Measurements from ENCODE around the gene IPO13. TPM values are rescaled to one million over a fixed set of nuclear protein-coding genes. Genes with fewer than 3 reads are reported as not detected.

Gene IPO13
- total and polyA plus RNA-seq, 2 experiments from 2014 or later, result 26.2 to 28.6 TPM

DNA sequence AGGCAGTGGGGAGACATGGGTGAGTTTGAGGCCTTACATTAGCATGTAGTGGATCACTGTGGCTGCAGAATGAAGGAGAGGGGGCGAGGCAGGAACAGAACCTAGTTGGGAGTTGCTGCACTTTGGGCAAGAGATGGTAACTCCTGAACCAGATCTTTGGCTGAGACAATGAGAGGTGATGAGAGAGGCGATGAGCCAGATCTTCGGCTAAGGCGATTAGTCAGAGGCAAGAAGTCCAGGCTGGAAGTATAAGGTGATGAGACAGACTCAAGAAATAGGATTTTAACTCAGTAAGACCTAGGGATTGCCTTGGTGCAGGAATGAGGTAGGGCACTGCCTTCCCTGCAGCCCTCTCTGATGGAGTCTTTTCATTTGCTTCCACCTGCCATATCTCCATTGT lies 22.2 kb upstream of the IPO13 start:
- TF ChIP-seq CTCF (IDR thresholded peaks at IDR 0.05; ENCODE audit: low read depth, low read length), result no peak
- Histone ChIP-seq H3K27ac (no peak overlapping the region), H3K36me3 (no peaks in the 10 kb centered on the region), H3K4me1 (ENCODE audit: low read depth) (no peaks in the 10 kb centered on the region), H3K4me3 (no peak overlapping the region), H3K9me3 (ENCODE audit: low read depth) (no peaks in the 10 kb centered on the region), H3K27me3 (no peaks in the 10 kb centered on the region)
- DNase-seq (ENCODE audit: low read depth in 1 of 2, low spot score in 1 of 2), result no peak

- H3K36me3 ChIP-seq, result no peaks in the 10 kb centered on the region
- H3K9me3 ChIP-seq (ENCODE audit: low read depth), result no peaks in the 10 kb centered on the region
- H3K27me3 ChIP-seq, result no peaks in the 10 kb centered on the region
- no peak overlapping the region for H3K27ac ChIP-seq
- TF ChIP-seq CTCF (IDR thresholded peaks at IDR 0.05; ENCODE audit: low read depth, low read length), result no peak
- no peak for DNase-seq (ENCODE audit: low read depth in 1 of 2, low spot score in 1 of 2)
- H3K4me3 ChIP-seq, result no peak overlapping the region
- no peaks in the 10 kb centered on the region for H3K4me1 ChIP-seq (ENCODE audit: low read depth)
Measured at GRCh38 chr1:43925846-43926245, 20.9 kb upstream of the IPO13 start.

GRCh38 chr1:43930168-43930948 lies 16.4 kb upstream of the IPO13 start:
- Histone ChIP-seq H3K9me3 (ENCODE audit: low read depth) (no peaks in the 10 kb centered on the region), H3K4me3 (no peak overlapping the region), H3K36me3 (no peaks in the 10 kb centered on the region), H3K4me1 (ENCODE audit: low read depth) (peaks cover 10% of the 10 kb centered on the region), H3K27ac (no peak overlapping the region), H3K27me3 (no peaks in the 10 kb centered on the region)
- TF ChIP-seq CTCF (IDR thresholded peaks at IDR 0.05; ENCODE audit: low read depth, low read length), result peak; percentile 40
- DNase-seq (ENCODE audit: low read depth in 1 of 2, low spot score in 1 of 2), result no peak

- TF ChIP-seq CTCF (IDR thresholded peaks at IDR 0.05; ENCODE audit: low read depth, low read length), result no peak
- peaks cover 2% of the 10 kb centered on the region for H3K27me3 ChIP-seq
- H3K36me3 ChIP-seq, result no peaks in the 10 kb centered on the region
- H3K9me3 ChIP-seq (ENCODE audit: low read depth), result no peaks in the 10 kb centered on the region
- DNase-seq (ENCODE audit: low read depth in 1 of 2, low spot score in 1 of 2), result no peak
- peaks cover 12% of the 10 kb centered on the region for H3K4me1 ChIP-seq (ENCODE audit: low read depth)
- no peak overlapping the region for H3K4me3 ChIP-seq
- no peak overlapping the region for H3K27ac ChIP-seq
Measured at GRCh38 chr1:43930949-43931275, 15.8 kb upstream of the IPO13 start.

GRCh38 chr1:43931711-43932660 lies 14.8 kb upstream of the IPO13 start:
- Histone ChIP-seq H3K9me3 (ENCODE audit: low read depth) (no peaks in the 10 kb centered on the region), H3K36me3 (no peaks in the 10 kb centered on the region), H3K4me3 (no peak overlapping the region), H3K4me1 (ENCODE audit: low read depth) (peaks cover 12% of the 10 kb centered on the region), H3K27ac (no peak overlapping the region), H3K27me3 (peaks cover 3% of the 10 kb centered on the region)
- no peak for TF ChIP-seq CTCF (IDR thresholded peaks at IDR 0.05; ENCODE audit: low read depth, low read length)
- peak in 1 of 2 donors; percentile 41 for DNase-seq (ENCODE audit: low read depth in 1 of 2, low spot score in 1 of 2)
